GM12878 (cell line): Measurements from ENCODE around the gene ADCY2. TPM values are rescaled to one million over a fixed set of nuclear protein-coding genes. Genes with fewer than 3 reads are reported as not detected.

Source experiments
- BCLAF1 ChIP-seq: fragments of 450-650 bp; IDR thresholded peaks from 2 replicates; pipeline ENCODE4 v1.6.1; 2017; ENCODE audit warnings: antibody characterized with exemption, mild to moderate bottlenecking, moderate library complexity
- BRCA1 ChIP-seq: IDR thresholded peaks from 2 replicates; pipeline ENCODE4 v1.6.1; 2011; ENCODE audit warnings: low read depth, low read length, improper control_type of control experiment
- EP300 ChIP-seq, 2 experiments: fragments of 150-350 bp in 1 of 2; IDR thresholded peaks; 2 replicates each; pipeline ENCODE4 v1.6.1; 2011 to 2012; ENCODE audit warnings: low read depth in 2 of 2, low read length in 2 of 2, borderline replicate concordance in 1 of 2, improper control_type of control experiment in 1 of 2, inconsistent platforms in 1 of 2; ENCODE audit not compliant: control insufficient read depth in 1 of 2
- HSF1 ChIP-seq: fragments of 150-350 bp; IDR thresholded peaks from 2 replicates; pipeline ENCODE4 v1.6.1; 2014; ENCODE audit warnings: mild to moderate bottlenecking, low read depth, low read length
- JUND ChIP-seq: IDR thresholded peaks from 2 replicates; pipeline ENCODE4 v1.6.1; 2012; ENCODE audit warnings: low read depth, mild to moderate bottlenecking, low read length, improper control_type of control experiment, moderate library complexity
- LARP7 ChIP-seq: fragments of 450-650 bp; IDR thresholded peaks from 2 replicates; pipeline ENCODE4 v1.6.1; 2017; ENCODE audit warnings: mild to moderate bottlenecking
- MEF2B ChIP-seq: fragments of 450-650 bp; IDR thresholded peaks from 2 replicates; pipeline ENCODE4 v1.6.1; 2018; ENCODE audit warnings: mild to moderate bottlenecking, moderate library complexity; ENCODE audit not compliant: partially characterized antibody, poor library complexity, severe bottlenecking
- MLLT1 ChIP-seq: fragments of 450-650 bp; IDR thresholded peaks from 2 replicates; pipeline ENCODE4 v1.6.1; 2016; ENCODE audit warnings: mild to moderate bottlenecking
- MTA3 ChIP-seq: IDR thresholded peaks from 2 replicates; pipeline ENCODE4 v1.6.1; 2012; ENCODE audit warnings: low read length, inconsistent platforms, borderline replicate concordance
- TARDBP ChIP-seq: IDR thresholded peaks from 2 replicates; pipeline ENCODE4 v1.6.1; 2016; ENCODE audit warnings: borderline replicate concordance
- TCF7 ChIP-seq: IDR thresholded peaks from 2 replicates; pipeline ENCODE4 v1.6.1; 2014; ENCODE audit warnings: antibody characterized with exemption, borderline replicate concordance
- ZBED1 ChIP-seq: IDR thresholded peaks from 2 replicates; pipeline ENCODE4 v1.6.1; 2016; ENCODE audit warnings: borderline replicate concordance
- ZBTB11 ChIP-seq: fragments of 450-650 bp; formaldehyde crosslinking; IDR thresholded peaks from 2 replicates; pipeline ENCODE4 v1.5.0; 2022; ENCODE audit warnings: mild to moderate bottlenecking, missing genetic modification characterization
- polyA plus RNA-seq, 11 experiments: library from polyadenylated mRNA; depleted of rRNA in 4 of 11; unstranded in 6 of 11; stranded (reverse) in 5 of 11; fragments of >200 nt; fragmentation: Nextera tagmentation in 4 of 11; fragmentation: Illumina TruSeq in 1 of 11; extraction: Ambion mirVana in 4 of 11; extraction: Trizol in 1 of 11; gene quantifications; 1 replicate in 1 of 11; 2 replicates in 10 of 11; pipeline versions ENCODE4 v1.2.1 to v1.2.3, GENCODE V29; 2011 to 2016; ENCODE audit warnings: inconsistent platforms in 2 of 11, missing spikeins in 2 of 11, low read depth in 1 of 11
- total RNA-seq, 4 experiments: library from RNA; depleted of rRNA in 3 of 4; stranded (reverse); fragments of >200 nt in 3 of 4; fragmentation: Illumina TruSeq in 1 of 4; extraction: Trizol in 1 of 4; gene quantifications; 2 replicates each; pipeline versions ENCODE4 v1.2.1 to v1.2.3, GENCODE V29; 2013 to 2021
- TF ChIP-seq, protein P1 (sequence below): fragments of 450-650 bp; formaldehyde crosslinking; IDR thresholded peaks from 2 replicates; pipeline ENCODE4 v1.4.0; 2020; ENCODE audit warnings: mild to moderate bottlenecking, moderate library complexity

The ADCY2 gene
- total and polyA plus RNA-seq, 10 of the 15 experiments (the other 5 are each of a cell fraction or from before 2014, with no cell fraction given) = 0.07 to 0.26 TPM; not detected in 8

DNA sequence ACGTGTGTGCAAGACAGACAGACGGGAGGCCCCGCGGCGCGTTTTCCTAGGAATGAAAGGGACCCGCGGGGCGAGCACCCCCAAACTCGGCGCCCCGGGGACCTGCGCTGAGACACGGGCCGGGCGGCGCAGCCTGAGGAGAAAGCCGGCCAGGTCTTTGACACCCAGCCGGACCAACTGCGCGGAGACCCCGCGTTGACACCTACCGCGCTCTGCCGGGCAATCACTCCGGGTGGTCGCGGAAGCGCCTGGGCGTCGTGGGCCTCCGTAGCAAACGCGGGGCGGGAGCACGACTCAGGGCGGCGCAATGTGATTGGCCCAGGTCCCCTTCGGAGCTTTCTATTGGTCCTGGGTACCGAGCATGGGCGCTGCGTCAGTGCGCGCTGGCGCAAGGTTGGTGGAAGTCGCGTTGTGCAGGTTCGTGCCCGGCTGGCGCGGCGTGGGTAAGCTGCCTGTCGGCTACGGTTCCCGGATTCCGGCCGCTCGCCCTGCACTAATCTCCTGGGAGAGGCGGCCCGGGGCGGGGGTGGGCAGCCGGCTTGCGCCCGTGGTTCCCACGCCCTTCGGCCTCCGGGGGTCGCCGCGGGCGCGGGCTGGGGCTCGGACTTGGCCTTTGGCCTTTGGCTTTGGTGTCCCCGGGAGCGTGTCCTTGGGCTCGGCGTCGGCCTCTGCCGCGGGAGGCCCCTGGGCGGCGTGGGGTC, 473.0 kb downstream of the ADCY2 start, which contains the start of the genes FASTKD3 and MTRR (continued):
- TF ChIP-seq BCLAF1 (no peak), TCF7 (no peak), BRCA1 (no peak), ZBED1 (peak; percentile 36; the same call in 1 of the 2 replicates), JUND (no peak), ZBTB11 (CRISPR knock-in tag) (no peak), HSF1 (no peak), MEF2B (no peak), TARDBP (no peak), EP300 (IDR thresholded peaks at IDR 0.05; ENCODE audit: borderline replicate concordance in 1 of 2, control insufficient read depth in 1 of 2, low read depth in 2 of 2, low read length in 2 of 2) (no peak), LARP7 (peak; percentile 46), MLLT1 (0 out of 2 replicates have a peak, but pooled peaks have one; percentile 33), MTA3 (no peak)
- TF ChIP-seq, protein P1, sequence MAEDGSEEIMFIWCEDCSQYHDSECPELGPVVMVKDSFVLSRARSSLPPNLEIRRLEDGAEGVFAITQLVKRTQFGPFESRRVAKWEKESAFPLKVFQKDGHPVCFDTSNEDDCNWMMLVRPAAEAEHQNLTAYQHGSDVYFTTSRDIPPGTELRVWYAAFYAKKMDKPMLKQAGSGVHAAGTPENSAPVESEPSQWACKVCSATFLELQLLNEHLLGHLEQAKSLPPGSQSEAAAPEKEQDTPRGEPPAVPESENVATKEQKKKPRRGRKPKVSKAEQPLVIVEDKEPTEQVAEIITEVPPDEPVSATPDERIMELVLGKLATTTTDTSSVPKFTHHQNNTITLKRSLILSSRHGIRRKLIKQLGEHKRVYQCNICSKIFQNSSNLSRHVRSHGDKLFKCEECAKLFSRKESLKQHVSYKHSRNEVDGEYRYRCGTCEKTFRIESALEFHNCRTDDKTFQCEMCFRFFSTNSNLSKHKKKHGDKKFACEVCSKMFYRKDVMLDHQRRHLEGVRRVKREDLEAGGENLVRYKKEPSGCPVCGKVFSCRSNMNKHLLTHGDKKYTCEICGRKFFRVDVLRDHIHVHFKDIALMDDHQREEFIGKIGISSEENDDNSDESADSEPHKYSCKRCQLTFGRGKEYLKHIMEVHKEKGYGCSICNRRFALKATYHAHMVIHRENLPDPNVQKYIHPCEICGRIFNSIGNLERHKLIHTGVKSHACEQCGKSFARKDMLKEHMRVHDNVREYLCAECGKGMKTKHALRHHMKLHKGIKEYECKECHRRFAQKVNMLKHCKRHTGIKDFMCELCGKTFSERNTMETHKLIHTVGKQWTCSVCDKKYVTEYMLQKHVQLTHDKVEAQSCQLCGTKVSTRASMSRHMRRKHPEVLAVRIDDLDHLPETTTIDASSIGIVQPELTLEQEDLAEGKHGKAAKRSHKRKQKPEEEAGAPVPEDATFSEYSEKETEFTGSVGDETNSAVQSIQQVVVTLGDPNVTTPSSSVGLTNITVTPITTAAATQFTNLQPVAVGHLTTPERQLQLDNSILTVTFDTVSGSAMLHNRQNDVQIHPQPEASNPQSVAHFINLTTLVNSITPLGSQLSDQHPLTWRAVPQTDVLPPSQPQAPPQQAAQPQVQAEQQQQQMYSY (CRISPR knock-in tag) = no peak
